A549 (cell line): Measurements from ENCODE around the gene MEN1. TPM values are rescaled to one million over a fixed set of nuclear protein-coding genes. Genes with fewer than 3 reads are reported as not detected.

ENCODE experiments used
- ATAC-seq, 2 experiments: fragments of 200-7000 bp in 1 of 2; fragments of >200 bp in 1 of 2; cut with Nextera tagmentation in 1 of 2; cut with Tn5 transposase in 1 of 2; 3 replicates each; pipeline versions ENCODE4 v1.8.0 to v1.9.1; 2018 to 2020; ENCODE audit warnings: mild to moderate bottlenecking in 1 of 2, moderate library complexity in 1 of 2
- CTCF ChIA-PET: fragments of 300-600 bp; sonication (Branson Sonifier 250); formaldehyde crosslinking; extraction: SDS; loops from one replicate; lab custom pipeline; 2021; ENCODE audit warnings: antibody characterized with exemption, inconsistent platforms; lab: Yijun Ruan, JAX
- POLR2A ChIA-PET: fragments of 350-600 bp; formaldehyde crosslinking; extraction: SDS; loops from one replicate; lab custom pipeline; 2021; ENCODE audit warnings: antibody characterized with exemption, inconsistent platforms; lab: Yijun Ruan, JAX
- DNase-seq, 2 experiments: peaks; one replicate each; pipeline versions ENCODE4 v3.0.0 to v3.0.0-alpha.2; 2011 to 2016; ENCODE audit warnings: low read depth in 1 of 2, low spot score in 1 of 2
- FAIRE-seq: peaks from 2 replicates; lab custom pipeline; 2011; peaks lifted over from hg19 to GRCh38; lab: Jason Lieb, UNC
- H3K27ac ChIP-seq, 2 experiments: fragments of >200 bp; sonication (Bioruptor Twin); formaldehyde crosslinking; 3 replicates each; pipeline ENCODE4 v1.5.1; 2016 to 2017
- H3K4me1 ChIP-seq: fragments of >200 bp; sonication (Bioruptor Twin); formaldehyde crosslinking; 3 replicates; pipeline ENCODE4 v1.6.1; 2016
- H3K4me2 ChIP-seq: fragments of >200 bp; sonication (Bioruptor Twin); formaldehyde crosslinking; 3 replicates; pipeline ENCODE4 v1.6.1; 2016
- H3K4me3 ChIP-seq: fragments of >200 bp; sonication (Bioruptor Twin); formaldehyde crosslinking; 3 replicates; pipeline ENCODE4 v1.5.1; 2016
- H3K9me3 ChIP-seq: fragments of >200 bp; sonication (Bioruptor Twin); formaldehyde crosslinking; 3 replicates; pipeline ENCODE4 v1.6.1; 2016
- ATOH8 ChIP-seq: fragments of 250-450 bp; sonication (Bioruptor Pico); IDR thresholded peaks from 2 replicates; pipeline ENCODE4 v1.5.0; 2020; ENCODE audit warnings: low read depth, mild to moderate bottlenecking, moderate library complexity
- CBX2 ChIP-seq: fragments of 200-600 bp; sonication (generic); IDR thresholded peaks from 2 replicates; pipeline ENCODE4 v1.6.1; 2016; ENCODE audit warnings: low read depth, mild to moderate bottlenecking, borderline replicate concordance
- CEBPB ChIP-seq, 2 experiments: fragments of >200 bp in 1 of 2; sonication (Bioruptor Twin) in 1 of 2; formaldehyde crosslinking in 1 of 2; IDR thresholded peaks; 2 replicates each; pipeline ENCODE4 v1.6.1; 2012 to 2016
- CTCF ChIP-seq: fragments of >200 bp; sonication (Bioruptor Twin); formaldehyde crosslinking; IDR thresholded peaks from 3 replicates; pipeline ENCODE4 v1.5.1; 2016
- EHF ChIP-seq: fragments of 250-450 bp; sonication (Bioruptor Pico); IDR thresholded peaks from 2 replicates; pipeline ENCODE4 v1.5.0; 2020; ENCODE audit warnings: mild to moderate bottlenecking
- ELK1 ChIP-seq: fragments of 150-350 bp; IDR thresholded peaks from 2 replicates; pipeline ENCODE4 v1.6.1; 2014; ENCODE audit warnings: low read depth, mild to moderate bottlenecking, low read length
- FOSL2 ChIP-seq, 2 experiments: fragments of 450-650 bp in 1 of 2; fragments of >200 bp in 1 of 2; sonication (Bioruptor Twin) in 1 of 2; formaldehyde crosslinking; IDR thresholded peaks; 2 replicates each; pipeline versions ENCODE4 v1.5.0 to v1.6.1; 2016 to 2020; ENCODE audit warnings: mild to moderate bottlenecking in 1 of 2, moderate library complexity in 1 of 2
- HOXA7 ChIP-seq: fragments of 250-450 bp; sonication (Bioruptor Pico); IDR thresholded peaks from 2 replicates; pipeline ENCODE4 v1.5.0; 2020; ENCODE audit warnings: mild to moderate bottlenecking, moderate library complexity
- HOXB5 ChIP-seq: fragments of 250-450 bp; sonication (Bioruptor Pico); IDR thresholded peaks from 2 replicates; pipeline ENCODE4 v1.5.0; 2020; ENCODE audit warnings: mild to moderate bottlenecking, moderate library complexity
- JUN ChIP-seq, 2 experiments: fragments of >200 bp; sonication (Bioruptor Twin); formaldehyde crosslinking; IDR thresholded peaks; 2 replicates in 1 of 2; 3 replicates in 1 of 2; pipeline ENCODE4 v1.6.1; 2016 to 2017
- MYC ChIP-seq: IDR thresholded peaks from 2 replicates; pipeline ENCODE4 v1.6.1; 2012; ENCODE audit warnings: mild to moderate bottlenecking, inconsistent platforms, low read length, improper control_type of control experiment, borderline replicate concordance
- NR3C1 ChIP-seq: fragments of >200 bp; sonication (Bioruptor Twin); formaldehyde crosslinking; IDR thresholded peaks from 3 replicates; pipeline ENCODE4 v1.6.1; 2017
- PBX3 ChIP-seq: IDR thresholded peaks from 2 replicates; pipeline ENCODE4 v1.6.1; 2012
- PHF8 ChIP-seq: fragments of 200-600 bp; sonication (generic); IDR thresholded peaks from 2 replicates; pipeline ENCODE4 v1.6.1; 2016; ENCODE audit warnings: low read depth, mild to moderate bottlenecking, antibody characterized with exemption, moderate library complexity, borderline replicate concordance
- POLR2A ChIP-seq: IDR thresholded peaks from 2 replicates; pipeline ENCODE4 v1.6.1; 2012; ENCODE audit warnings: mild to moderate bottlenecking, low read length
- POLR2AphosphoS2 ChIP-seq: conservative IDR thresholded peaks from 2 replicates; pipeline ENCODE4 v1.6.1; 2012; ENCODE audit warnings: low read length, improper control_type of control experiment, inconsistent platforms
- RFX5 ChIP-seq: fragments of 450-650 bp; IDR thresholded peaks from 2 replicates; pipeline ENCODE4 v1.7.1; 2014; ENCODE audit warnings: antibody characterized with exemption, mild to moderate bottlenecking, moderate library complexity
- SREBF2 ChIP-seq: fragments of 450-650 bp; IDR thresholded peaks from 2 replicates; pipeline ENCODE4 v1.6.1; 2014; ENCODE audit warnings: mild to moderate bottlenecking, moderate library complexity
- TFCP2L1 ChIP-seq: fragments of 250-450 bp; sonication (Bioruptor Pico); IDR thresholded peaks from 2 replicates; pipeline ENCODE4 v1.5.0; 2021; ENCODE audit warnings: mild to moderate bottlenecking
- USF2 ChIP-seq: fragments of 450-650 bp; IDR thresholded peaks from 2 replicates; pipeline ENCODE4 v1.6.1; 2014; ENCODE audit warnings: antibody characterized with exemption
- ZFP36 ChIP-seq: fragments of 450-650 bp; IDR thresholded peaks from 2 replicates; pipeline ENCODE4 v1.6.1; 2014; ENCODE audit warnings: borderline replicate concordance; ENCODE audit not compliant: partially characterized antibody
- ZNF302 ChIP-seq: fragments of 250-450 bp; sonication (Bioruptor Pico); IDR thresholded peaks from 2 replicates; pipeline ENCODE4 v1.9.0; 2021; ENCODE audit warnings: inconsistent platforms, mild to moderate bottlenecking, moderate library complexity
- WGBS: methylation state at CpG from one replicate; pipeline ENCODE4 v1.1.6; 2017; ENCODE audit errors: missing lambda C conversion rate; 5-methylcytosine and 5-hydroxymethylcytosine counted together
- polyA plus RNA-seq, 4 experiments: library from polyadenylated mRNA; depleted of rRNA in 3 of 4; stranded (reverse); fragments of >200 nt; fragmentation: RNase III in 1 of 4; extraction: RNeasy Plus Mini Kit Qiagen cat#74134 plus additional on column Dnase treatment in 1 of 4; gene quantifications; 2 replicates in 3 of 4; 3 replicates in 1 of 4; pipeline ENCODE4 v1.2.3, GENCODE V29; 2011 to 2017

The MEN1 gene
- polyA plus RNA-seq, 2 of the 4 experiments (the other 2 are of a cell fraction), result 17.0 to 34.7 TPM

GRCh38 chr11:64759722-64760719 is 50.3 kb downstream of the MEN1 start, which contains the start of gene PYGM:
Gene PYGM (minus strand): TSS chr11:64759974. CDS start chr11:64759898, 76 bp downstream.
- no peak within 1 kb of the TSS for H3K4me3 ChIP-seq
- ChIA-PET CTCF (interaction anchor here (1.0 to 13.0 kb wide), 6 partner anchors 7 to 311 kb away, joined by 3 to 104 read pairs (median 14); partner anchors contain the start of gene RASGRP2), POLR2A (interaction anchor here (1.2 to 4.5 kb wide), 2 partner anchors 16 to 19 kb away, joined by 4 to 32 read pairs; partner anchors contain the start of gene SF1)
- no peak for FAIRE-seq
- 84% methylated on average over 24 of the region's 24 CpGs for WGBS
- ATAC-seq, result peak; percentile 26 to 49
- H3K4me2 ChIP-seq, result no peak within 1 kb of the TSS
- TF ChIP-seq HOXB5 (CRISPR knock-in tag) (0 out of 2 replicates have a peak, but pooled peaks have one; percentile 13), PBX3 (0 out of 2 replicates have a peak, but pooled peaks have one; percentile 24), HOXA7 (CRISPR knock-in tag) (peak; percentile 59; the same call in 1 of the 2 replicates), FOSL2 (IDR thresholded peaks at IDR 0.05) (no peak), FOSL2 (CRISPR knock-in tag; IDR thresholded peaks at IDR 0.05) (no peak)
- no peak for DNase-seq
- H3K4me1 ChIP-seq, result peaks cover 5% of the 10 kb centered on the region; the same call in 1 of the 3 replicates
- H3K9me3 ChIP-seq, result no peaks in the 10 kb centered on the region
- H3K27ac ChIP-seq, result no peak within 1 kb of the TSS

- no peak for TF ChIP-seq ATOH8
- TF ChIP-seq NR3C1, result no peak
- peak; percentile 45; the same call in 1 of the 2 replicates for TF ChIP-seq TFCP2L1 (CRISPR knock-in tag)
- no peak for TF ChIP-seq EHF
- ChIA-PET CTCF (interaction anchor here (1.0 to 13.0 kb wide), 5 partner anchors 8 to 310 kb away, joined by 3 to 104 read pairs (median 19); partner anchors contain the start of gene RASGRP2), POLR2A (interaction anchor here (4.5 kb wide), 1 partner anchor 19 kb away, joined by 32 read pairs; the partner anchor contains the start of gene SF1)
- no peak for FAIRE-seq
- Histone ChIP-seq H3K9me3 (no peaks in the 10 kb centered on the region), H3K4me2 (no peak overlapping the region), H3K4me3 (no peak overlapping the region), H3K4me1 (peaks cover 5% of the 10 kb centered on the region; the same call in 1 of the 3 replicates), H3K27ac (no peak overlapping the region)
- DNase-seq, result no peak
- WGBS, result 88% methylated on average over 16 of the region's 21 CpGs
- ATAC-seq, result peak; percentile 7 to 13; a peak in 5 of 6 replicates
These were observed 51.1 kb downstream of the MEN1 start for GRCh38 chr11:64759131-64759721.

GRCh38 chr11:64758330-64759079 is 51.8 kb downstream of the MEN1 start:
- Histone ChIP-seq H3K9me3 (no peaks in the 10 kb centered on the region), H3K27ac (no peak overlapping the region), H3K4me1 (peaks cover 5% of the 10 kb centered on the region; the same call in 1 of the 3 replicates), H3K4me3 (no peak overlapping the region), H3K4me2 (no peak overlapping the region)
- ChIA-PET CTCF (interaction anchor here (4.3 to 13.0 kb wide), 2 partner anchors 9 to 16 kb away, joined by 29 to 104 read pairs; partner anchors contain the start of gene RASGRP2), POLR2A (no interaction called here)
- DNase-seq, result no peak
- 87% methylated on average over 13 of the region's 15 CpGs for WGBS
- no peak for ATAC-seq
- no peak for FAIRE-seq
- TF ChIP-seq ZFP36 (no peak), EHF (no peak), CTCF (no peak), JUN (IDR thresholded peaks at IDR 0.05) (no peak), FOSL2 (IDR thresholded peaks at IDR 0.05) (no peak), FOSL2 (CRISPR knock-in tag; IDR thresholded peaks at IDR 0.05) (no peak), RFX5 (no peak), USF2 (no peak), ZNF302 (CRISPR knock-in tag) (no peak), PHF8 (no peak), MYC (no peak), SREBF2 (no peak), ELK1 (no peak), CBX2 (no peak), POLR2AphosphoS2 (no peak), POLR2A (no peak), CEBPB (IDR thresholded peaks at IDR 0.05) (no peak), HOXA7 (CRISPR knock-in tag) (no peak)
